BE2C (cell line): ENCODE measurements around the gene CACNA1A.

Source experiments
- DNase-seq: peaks from one replicate; pipeline ENCODE4 v3.0.0-alpha.2; 2020
- H3K27me3 ChIP-seq: fragments of 250-450 bp; sonication (Bioruptor Pico); 2 replicates; pipeline ENCODE4 v1.5.1; 2020; ENCODE audit warnings: mild to moderate bottlenecking
- H3K36me3 ChIP-seq: fragments of 250-450 bp; sonication (Bioruptor Pico); 2 replicates; pipeline ENCODE4 v1.5.1; 2020; ENCODE audit warnings: mild to moderate bottlenecking
- H3K4me1 ChIP-seq: fragments of 250-450 bp; sonication (Bioruptor Pico); 2 replicates; pipeline ENCODE4 v1.5.1; 2020
- H3K4me3 ChIP-seq: 2 replicates; pipeline ENCODE4 v1.5.1; 2011; ENCODE audit warnings: low read depth, low read length
- H3K9me3 ChIP-seq: fragments of 250-450 bp; sonication (Bioruptor Pico); 2 replicates; pipeline ENCODE4 v1.5.1; 2020
- CTCF ChIP-seq: IDR thresholded peaks from 2 replicates; pipeline ENCODE4 v1.5.1; 2012; ENCODE audit warnings: mild to moderate bottlenecking, low read depth, low read length

The CACNA1A gene

GRCh38 chr19:13284929-13285928, 221.1 kb downstream of the CACNA1A start:
- no peak for DNase-seq
- TF ChIP-seq CTCF, result no peak
- Histone ChIP-seq H3K4me3 (no peak overlapping the region), H3K36me3 (no peaks in the 10 kb centered on the region), H3K27me3 (no peaks in the 10 kb centered on the region), H3K4me1 (no peaks in the 10 kb centered on the region), H3K9me3 (no peaks in the 10 kb centered on the region)

GRCh38 chr19:13283871-13284270, 222.4 kb downstream of the CACNA1A start:
- H3K27me3 ChIP-seq, result no peaks in the 10 kb centered on the region
- H3K9me3 ChIP-seq, result no peaks in the 10 kb centered on the region

GRCh38 chr19:13282486-13283065, 223.7 kb downstream of the CACNA1A start:
- Histone ChIP-seq H3K4me3 (no peak overlapping the region), H3K9me3 (no peaks in the 10 kb centered on the region), H3K4me1 (no peaks in the 10 kb centered on the region), H3K27me3 (no peaks in the 10 kb centered on the region), H3K36me3 (no peaks in the 10 kb centered on the region)
- TF ChIP-seq CTCF, result no peak
- DNase-seq, result no peak

More at GRCh38 chr19:13283871-13284270, 222.4 kb downstream of the CACNA1A start:
- H3K4me3 ChIP-seq, result no peak overlapping the region
- DNase-seq, result no peak
- no peak for TF ChIP-seq CTCF
- H3K36me3 ChIP-seq, result no peaks in the 10 kb centered on the region
- H3K4me1 ChIP-seq, result no peaks in the 10 kb centered on the region

GRCh38 chr19:13281567-13282291, 224.6 kb downstream of the CACNA1A start:
- Histone ChIP-seq H3K27me3 (no peaks in the 10 kb centered on the region), H3K36me3 (no peaks in the 10 kb centered on the region), H3K9me3 (no peaks in the 10 kb centered on the region), H3K4me3 (peak overlapping the region; percentile 44), H3K4me1 (no peaks in the 10 kb centered on the region)
- TF ChIP-seq CTCF, result no peak
- DNase-seq, result peak; percentile 49

- Histone ChIP-seq H3K4me1 (no peaks in the 10 kb centered on the region), H3K4me3 (no peak overlapping the region), H3K9me3 (no peaks in the 10 kb centered on the region), H3K27me3 (no peaks in the 10 kb centered on the region), H3K36me3 (no peaks in the 10 kb centered on the region)
- peak; percentile 56 for DNase-seq
- TF ChIP-seq CTCF, result peak; percentile 66
These were observed 229.0 kb downstream of the CACNA1A start for GRCh38 chr19:13277104-13277809.
